GM12865 (cell line): ENCODE results near the gene ABCA4.
A peak's percentile ranks its signal among the peaks of the same experiment; 100 is the strongest.

Experiments
- DNase-seq: peaks from one replicate; pipeline ENCODE4 v3.0.0; 2010; ENCODE audit warnings: low read depth
- H3K4me3 ChIP-seq: 2 replicates; pipeline ENCODE4 v1.5.1; 2011; ENCODE audit warnings: mild to moderate bottlenecking, low read depth, low read length, control low read depth
- CTCF ChIP-seq: IDR thresholded peaks from 2 replicates; pipeline ENCODE4 v1.5.1; 2011; ENCODE audit warnings: low read length, control low read depth, low read depth, inconsistent platforms; ENCODE audit not compliant: insufficient read depth; ENCODE audit errors: missing control alignments

ABCA4 gene

GRCh38 chr1:94109478-94109877 is 11.5 kb downstream of the ABCA4 start:
- H3K4me3 ChIP-seq, result no peak overlapping the region
- no peak for TF ChIP-seq CTCF
- DNase-seq, result no peak

- no peak for TF ChIP-seq CTCF
- DNase-seq, result no peak
- H3K4me3 ChIP-seq, result no peak overlapping the region
These were observed 13.8 kb downstream of the ABCA4 start for GRCh38 chr1:94107141-94107540.

- no peak for DNase-seq
- H3K4me3 ChIP-seq, result no peak overlapping the region
- TF ChIP-seq CTCF, result no peak
These were observed 14.2 kb downstream of the ABCA4 start for GRCh38 chr1:94106716-94107115.

GRCh38 chr1:94105957-94106529 is 14.9 kb downstream of the ABCA4 start:
- no peak for TF ChIP-seq CTCF
- no peak overlapping the region for H3K4me3 ChIP-seq
- peak; percentile 50 for DNase-seq

GRCh38 chr1:94105581-94105952 is 15.4 kb downstream of the ABCA4 start:
- DNase-seq, result no peak
- H3K4me3 ChIP-seq, result no peak overlapping the region
- TF ChIP-seq CTCF, result no peak

- TF ChIP-seq CTCF, result no peak
- no peak overlapping the region for H3K4me3 ChIP-seq
- no peak for DNase-seq
These were observed 16.0 kb downstream of the ABCA4 start for GRCh38 chr1:94104776-94105580.
